GM12892 (cell line): ENCODE data around the gene AHSA1.

Experiments used
- DNase-seq: peaks from one replicate; pipeline ENCODE4 v3.0.0; 2011; ENCODE audit not compliant: insufficient read length
- FAIRE-seq: peaks from 2 replicates; lab custom pipeline; 2011; peaks lifted over from hg19 to GRCh38; lab: Jason Lieb, UNC
- POLR2A ChIP-seq: IDR thresholded peaks from 2 replicates; pipeline ENCODE4 v1.6.1; 2011; ENCODE audit warnings: low read depth, low read length, control low read depth
- POLR2AphosphoS5 ChIP-seq: IDR thresholded peaks from 2 replicates; pipeline ENCODE4 v1.6.1; 2011; ENCODE audit warnings: low read depth, low read length, control low read depth
- TAF1 ChIP-seq: IDR thresholded peaks from 2 replicates; pipeline ENCODE4 v1.6.1; 2011; ENCODE audit warnings: low read depth, mild to moderate bottlenecking, control low read depth, low read length, borderline replicate concordance

The AHSA1 gene

GRCh38 chr14:77474479-77475177 lies 16.7 kb downstream of the AHSA1 start:
- FAIRE-seq = no peak

GRCh38 chr14:77475432-77476115 lies 17.7 kb downstream of the AHSA1 start:
- TF ChIP-seq POLR2A (no peak), POLR2AphosphoS5 (no peak), TAF1 (no peak)
- FAIRE-seq (no peak), DNase-seq (no peak)

More at GRCh38 chr14:77474479-77475177, 16.7 kb downstream of the AHSA1 start:
- no peak for TF ChIP-seq POLR2A
- TF ChIP-seq POLR2AphosphoS5 = no peak
- TF ChIP-seq TAF1 = no peak
- no peak for DNase-seq

- DNase-seq = no peak
- FAIRE-seq = no peak
- TF ChIP-seq POLR2AphosphoS5 (no peak), TAF1 (no peak), POLR2A (no peak)
Observed at GRCh38 chr14:77478029-77478428, 20.1 kb downstream of the AHSA1 start.

- FAIRE-seq (peak; percentile 5), DNase-seq (peak; percentile 41)
- no peak for TF ChIP-seq POLR2A
Observed at GRCh38 chr14:77478796-77479195, 20.9 kb downstream of the AHSA1 start.

- no peak for FAIRE-seq
- no peak for TF ChIP-seq TAF1
- TF ChIP-seq POLR2AphosphoS5 = no peak
- no peak for TF ChIP-seq POLR2A
- no peak for DNase-seq
Observed at GRCh38 chr14:77482422-77482821, 24.5 kb downstream of the AHSA1 start.

GRCh38 chr14:77485256-77485655 lies 27.4 kb downstream of the AHSA1 start:
- FAIRE-seq (no peak), DNase-seq (no peak)
- no peak for TF ChIP-seq TAF1
- TF ChIP-seq POLR2A = no peak
- no peak for TF ChIP-seq POLR2AphosphoS5

GRCh38 chr14:77485901-77486678 lies 28.2 kb downstream of the AHSA1 start:
- no peak for FAIRE-seq
- no peak for DNase-seq
- TF ChIP-seq TAF1 (no peak), POLR2A (no peak), POLR2AphosphoS5 (no peak)

- TF ChIP-seq POLR2A (no peak), TAF1 (no peak), POLR2AphosphoS5 (no peak)
- FAIRE-seq = no peak
- DNase-seq = no peak
Observed at GRCh38 chr14:77488558-77488957, 30.7 kb downstream of the AHSA1 start.

- DNase-seq = no peak
- TF ChIP-seq POLR2AphosphoS5 = no peak
- FAIRE-seq = no peak
Observed at GRCh38 chr14:77489041-77489440, 31.1 kb downstream of the AHSA1 start.

GRCh38 chr14:77490347-77490986 lies 32.6 kb downstream of the AHSA1 start:
- TF ChIP-seq POLR2A = no peak
- TF ChIP-seq TAF1 = no peak
- TF ChIP-seq POLR2AphosphoS5 = no peak
- DNase-seq = no peak
- FAIRE-seq = no peak

GRCh38 chr14:77491056-77491455 lies 33.2 kb downstream of the AHSA1 start:
- DNase-seq (no peak), FAIRE-seq (no peak)
- TF ChIP-seq POLR2AphosphoS5 (no peak), POLR2A (no peak), TAF1 (no peak)
